Measurements from ENCODE around the gene MT1A. TPM values are rescaled to one million over a fixed set of nuclear protein-coding genes. Genes with fewer than 3 reads are reported as not detected.

Gene MT1A
- total RNA-seq, 1 experiment from 2014 or later = 2.8 TPM

DNA sequence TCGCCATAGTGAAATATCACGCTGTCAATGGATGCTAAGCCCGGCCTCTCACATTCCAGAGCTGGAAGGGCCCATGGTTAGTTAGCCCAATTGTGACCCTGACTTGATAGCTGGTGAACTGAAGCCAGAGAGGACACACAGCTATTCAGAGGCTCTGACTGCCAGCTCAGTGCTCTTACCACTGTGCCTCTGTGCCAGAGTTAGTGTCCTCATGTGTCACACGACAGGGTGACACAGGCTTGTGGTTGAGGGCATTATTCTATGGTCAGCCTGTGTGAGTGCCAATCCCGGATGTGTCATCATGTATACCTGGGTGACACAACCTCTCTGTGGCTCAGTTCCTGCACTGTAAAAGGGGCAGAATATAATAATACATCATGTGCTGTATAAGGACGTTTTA, 41.4 kb downstream of the MT1A start (continued):
- TF ChIP-seq TCF7 (CRISPR knock-in tag; IDR thresholded peaks at IDR 0.05; ENCODE audit: low read depth) (no peak), ETV6 (CRISPR knock-in tag; IDR thresholded peaks at IDR 0.05) (no peak), ZNF138 (CRISPR knock-in tag; conservative IDR thresholded peaks at IDR 0.05) (no peak), ZNF232 (CRISPR knock-in tag; IDR thresholded peaks at IDR 0.05) (no peak), ATF1 (CRISPR knock-in tag; IDR thresholded peaks at IDR 0.05) (no peak)
- TF ChIP-seq, protein P1, sequence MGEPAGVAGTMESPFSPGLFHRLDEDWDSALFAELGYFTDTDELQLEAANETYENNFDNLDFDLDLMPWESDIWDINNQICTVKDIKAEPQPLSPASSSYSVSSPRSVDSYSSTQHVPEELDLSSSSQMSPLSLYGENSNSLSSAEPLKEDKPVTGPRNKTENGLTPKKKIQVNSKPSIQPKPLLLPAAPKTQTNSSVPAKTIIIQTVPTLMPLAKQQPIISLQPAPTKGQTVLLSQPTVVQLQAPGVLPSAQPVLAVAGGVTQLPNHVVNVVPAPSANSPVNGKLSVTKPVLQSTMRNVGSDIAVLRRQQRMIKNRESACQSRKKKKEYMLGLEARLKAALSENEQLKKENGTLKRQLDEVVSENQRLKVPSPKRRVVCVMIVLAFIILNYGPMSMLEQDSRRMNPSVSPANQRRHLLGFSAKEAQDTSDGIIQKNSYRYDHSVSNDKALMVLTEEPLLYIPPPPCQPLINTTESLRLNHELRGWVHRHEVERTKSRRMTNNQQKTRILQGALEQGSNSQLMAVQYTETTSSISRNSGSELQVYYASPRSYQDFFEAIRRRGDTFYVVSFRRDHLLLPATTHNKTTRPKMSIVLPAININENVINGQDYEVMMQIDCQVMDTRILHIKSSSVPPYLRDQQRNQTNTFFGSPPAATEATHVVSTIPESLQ (CRISPR knock-in tag; IDR thresholded peaks at IDR 0.05) = no peak
- TF ChIP-seq, protein P2, sequence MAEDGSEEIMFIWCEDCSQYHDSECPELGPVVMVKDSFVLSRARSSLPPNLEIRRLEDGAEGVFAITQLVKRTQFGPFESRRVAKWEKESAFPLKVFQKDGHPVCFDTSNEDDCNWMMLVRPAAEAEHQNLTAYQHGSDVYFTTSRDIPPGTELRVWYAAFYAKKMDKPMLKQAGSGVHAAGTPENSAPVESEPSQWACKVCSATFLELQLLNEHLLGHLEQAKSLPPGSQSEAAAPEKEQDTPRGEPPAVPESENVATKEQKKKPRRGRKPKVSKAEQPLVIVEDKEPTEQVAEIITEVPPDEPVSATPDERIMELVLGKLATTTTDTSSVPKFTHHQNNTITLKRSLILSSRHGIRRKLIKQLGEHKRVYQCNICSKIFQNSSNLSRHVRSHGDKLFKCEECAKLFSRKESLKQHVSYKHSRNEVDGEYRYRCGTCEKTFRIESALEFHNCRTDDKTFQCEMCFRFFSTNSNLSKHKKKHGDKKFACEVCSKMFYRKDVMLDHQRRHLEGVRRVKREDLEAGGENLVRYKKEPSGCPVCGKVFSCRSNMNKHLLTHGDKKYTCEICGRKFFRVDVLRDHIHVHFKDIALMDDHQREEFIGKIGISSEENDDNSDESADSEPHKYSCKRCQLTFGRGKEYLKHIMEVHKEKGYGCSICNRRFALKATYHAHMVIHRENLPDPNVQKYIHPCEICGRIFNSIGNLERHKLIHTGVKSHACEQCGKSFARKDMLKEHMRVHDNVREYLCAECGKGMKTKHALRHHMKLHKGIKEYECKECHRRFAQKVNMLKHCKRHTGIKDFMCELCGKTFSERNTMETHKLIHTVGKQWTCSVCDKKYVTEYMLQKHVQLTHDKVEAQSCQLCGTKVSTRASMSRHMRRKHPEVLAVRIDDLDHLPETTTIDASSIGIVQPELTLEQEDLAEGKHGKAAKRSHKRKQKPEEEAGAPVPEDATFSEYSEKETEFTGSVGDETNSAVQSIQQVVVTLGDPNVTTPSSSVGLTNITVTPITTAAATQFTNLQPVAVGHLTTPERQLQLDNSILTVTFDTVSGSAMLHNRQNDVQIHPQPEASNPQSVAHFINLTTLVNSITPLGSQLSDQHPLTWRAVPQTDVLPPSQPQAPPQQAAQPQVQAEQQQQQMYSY (CRISPR knock-in tag; IDR thresholded peaks at IDR 0.05) = no peak
- TF ChIP-seq, protein P3, sequence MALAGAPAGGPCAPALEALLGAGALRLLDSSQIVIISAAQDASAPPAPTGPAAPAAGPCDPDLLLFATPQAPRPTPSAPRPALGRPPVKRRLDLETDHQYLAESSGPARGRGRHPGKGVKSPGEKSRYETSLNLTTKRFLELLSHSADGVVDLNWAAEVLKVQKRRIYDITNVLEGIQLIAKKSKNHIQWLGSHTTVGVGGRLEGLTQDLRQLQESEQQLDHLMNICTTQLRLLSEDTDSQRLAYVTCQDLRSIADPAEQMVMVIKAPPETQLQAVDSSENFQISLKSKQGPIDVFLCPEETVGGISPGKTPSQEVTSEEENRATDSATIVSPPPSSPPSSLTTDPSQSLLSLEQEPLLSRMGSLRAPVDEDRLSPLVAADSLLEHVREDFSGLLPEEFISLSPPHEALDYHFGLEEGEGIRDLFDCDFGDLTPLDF (CRISPR knock-in tag; IDR thresholded peaks at IDR 0.05) = no peak

DNA sequence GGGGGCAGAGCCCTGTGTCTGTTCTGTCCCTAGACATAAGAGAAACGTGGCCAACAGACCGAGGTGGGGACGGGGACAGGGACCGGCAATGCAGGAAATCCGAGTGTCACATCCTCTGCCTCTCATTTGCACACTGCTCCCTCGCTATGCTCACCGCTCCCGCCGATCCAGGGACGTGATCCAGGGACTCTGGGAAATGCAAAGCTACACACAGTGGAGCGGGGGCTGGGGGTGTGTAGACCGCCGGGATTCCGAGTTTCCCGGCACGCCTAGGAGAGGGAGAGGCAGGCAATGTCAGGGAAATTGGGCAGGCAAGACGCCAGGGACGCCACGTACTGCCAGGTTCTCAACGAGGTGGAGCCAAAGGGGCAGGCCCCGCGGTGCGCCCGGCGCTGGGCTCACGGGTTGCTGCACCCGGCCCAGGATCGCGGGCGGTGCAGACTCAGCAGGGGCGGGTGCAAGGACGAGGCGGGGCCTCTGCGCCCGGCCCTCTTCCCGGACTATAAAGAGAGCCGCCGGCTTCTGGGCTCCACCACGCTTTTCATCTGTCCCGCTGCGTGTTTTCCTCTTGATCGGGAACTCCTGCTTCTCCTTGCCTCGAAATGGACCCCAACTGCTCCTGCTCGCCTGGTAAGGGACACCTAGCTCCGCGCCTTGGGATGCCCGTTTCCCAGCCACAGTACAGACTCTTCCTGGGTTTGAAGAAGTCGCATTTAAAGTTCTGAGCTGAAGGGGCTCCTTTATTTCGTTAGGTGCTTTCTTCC, 43.7 kb downstream of the MT1A start, which contains the start of gene MT1X:
MT1X (plus strand) TSS at position 532 of the 764 bp plus-strand sequence; CDS start at position 603, 71 bp downstream.
- DNase-seq (ENCODE audit: low spot score) (peak; percentile 85), ATAC-seq (peak; percentile 89)
- Mint-ChIP-seq H3K9me3 (peaks cover 11% of the 10 kb centered on the region), H3K4me3 (peak within 1 kb of the TSS; percentile 88), H3K27ac (peak within 1 kb of the TSS; percentile 75), H3K4me1 (peaks cover 42% of the 10 kb centered on the region), H3K27me3 (ENCODE audit: low read depth) (peaks cover 17% of the 10 kb centered on the region), H3K36me3 (peaks cover 30% of the 10 kb centered on the region)
- CTCF ChIA-PET = interaction anchor here (0.6 to 2.5 kb wide), 3 partner anchors 19 to 645 kb away, joined by 3 to 26 read pairs (median 4); no protein-coding TSS in a partner anchor
- POLR2A ChIA-PET = interaction anchor here (0.7 to 4.4 kb wide), 7 partner anchors 14 to 74 kb away, joined by 4 to 44 read pairs (median 6); partner anchors contain the start of genes MT1E, MT1F, MT1G and MT1H
- TF ChIP-seq MXD4 (CRISPR knock-in tag; IDR thresholded peaks at IDR 0.05; ENCODE audit: borderline replicate concordance) (no peak), ATF1 (CRISPR knock-in tag; IDR thresholded peaks at IDR 0.05) (no peak), JUN (CRISPR knock-in tag; IDR thresholded peaks at IDR 0.05) (no peak; the same call in 1 of the 2 replicates), SP1 (CRISPR knock-in tag; conservative IDR thresholded peaks at IDR 0.05) (0 out of 2 replicates have a peak, but pooled peaks have one; percentile 48), ETV6 (CRISPR knock-in tag; IDR thresholded peaks at IDR 0.05) (peak; percentile 40; the same call in 1 of the 2 replicates)
- TF ChIP-seq, protein P4, sequence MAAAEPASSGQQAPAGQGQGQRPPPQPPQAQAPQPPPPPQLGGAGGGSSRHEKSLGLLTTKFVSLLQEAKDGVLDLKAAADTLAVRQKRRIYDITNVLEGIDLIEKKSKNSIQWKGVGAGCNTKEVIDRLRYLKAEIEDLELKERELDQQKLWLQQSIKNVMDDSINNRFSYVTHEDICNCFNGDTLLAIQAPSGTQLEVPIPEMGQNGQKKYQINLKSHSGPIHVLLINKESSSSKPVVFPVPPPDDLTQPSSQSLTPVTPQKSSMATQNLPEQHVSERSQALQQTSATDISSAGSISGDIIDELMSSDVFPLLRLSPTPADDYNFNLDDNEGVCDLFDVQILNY (CRISPR knock-in tag; IDR thresholded peaks at IDR 0.05) = peak; percentile 86; the same call in 1 of the 2 replicates
- TF ChIP-seq, protein P5, sequence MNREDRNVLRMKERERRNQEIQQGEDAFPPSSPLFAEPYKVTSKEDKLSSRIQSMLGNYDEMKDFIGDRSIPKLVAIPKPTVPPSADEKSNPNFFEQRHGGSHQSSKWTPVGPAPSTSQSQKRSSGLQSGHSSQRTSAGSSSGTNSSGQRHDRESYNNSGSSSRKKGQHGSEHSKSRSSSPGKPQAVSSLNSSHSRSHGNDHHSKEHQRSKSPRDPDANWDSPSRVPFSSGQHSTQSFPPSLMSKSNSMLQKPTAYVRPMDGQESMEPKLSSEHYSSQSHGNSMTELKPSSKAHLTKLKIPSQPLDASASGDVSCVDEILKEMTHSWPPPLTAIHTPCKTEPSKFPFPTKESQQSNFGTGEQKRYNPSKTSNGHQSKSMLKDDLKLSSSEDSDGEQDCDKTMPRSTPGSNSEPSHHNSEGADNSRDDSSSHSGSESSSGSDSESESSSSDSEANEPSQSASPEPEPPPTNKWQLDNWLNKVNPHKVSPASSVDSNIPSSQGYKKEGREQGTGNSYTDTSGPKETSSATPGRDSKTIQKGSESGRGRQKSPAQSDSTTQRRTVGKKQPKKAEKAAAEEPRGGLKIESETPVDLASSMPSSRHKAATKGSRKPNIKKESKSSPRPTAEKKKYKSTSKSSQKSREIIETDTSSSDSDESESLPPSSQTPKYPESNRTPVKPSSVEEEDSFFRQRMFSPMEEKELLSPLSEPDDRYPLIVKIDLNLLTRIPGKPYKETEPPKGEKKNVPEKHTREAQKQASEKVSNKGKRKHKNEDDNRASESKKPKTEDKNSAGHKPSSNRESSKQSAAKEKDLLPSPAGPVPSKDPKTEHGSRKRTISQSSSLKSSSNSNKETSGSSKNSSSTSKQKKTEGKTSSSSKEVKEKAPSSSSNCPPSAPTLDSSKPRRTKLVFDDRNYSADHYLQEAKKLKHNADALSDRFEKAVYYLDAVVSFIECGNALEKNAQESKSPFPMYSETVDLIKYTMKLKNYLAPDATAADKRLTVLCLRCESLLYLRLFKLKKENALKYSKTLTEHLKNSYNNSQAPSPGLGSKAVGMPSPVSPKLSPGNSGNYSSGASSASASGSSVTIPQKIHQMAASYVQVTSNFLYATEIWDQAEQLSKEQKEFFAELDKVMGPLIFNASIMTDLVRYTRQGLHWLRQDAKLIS (CRISPR knock-in tag; IDR thresholded peaks at IDR 0.05; ENCODE audit: borderline replicate concordance) = no peak; the same call in 1 of the 2 replicates
- TF ChIP-seq, protein P3 (CRISPR knock-in tag; IDR thresholded peaks at IDR 0.05) = 0 out of 2 replicates have a peak, but pooled peaks have one; percentile 11
- TF ChIP-seq, protein P6, sequence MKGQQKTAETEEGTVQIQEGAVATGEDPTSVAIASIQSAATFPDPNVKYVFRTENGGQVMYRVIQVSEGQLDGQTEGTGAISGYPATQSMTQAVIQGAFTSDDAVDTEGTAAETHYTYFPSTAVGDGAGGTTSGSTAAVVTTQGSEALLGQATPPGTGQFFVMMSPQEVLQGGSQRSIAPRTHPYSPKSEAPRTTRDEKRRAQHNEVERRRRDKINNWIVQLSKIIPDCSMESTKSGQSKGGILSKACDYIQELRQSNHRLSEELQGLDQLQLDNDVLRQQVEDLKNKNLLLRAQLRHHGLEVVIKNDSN (CRISPR knock-in tag; IDR thresholded peaks at IDR 0.05) = peak; percentile 34; the same call in 1 of the 2 replicates
- TF ChIP-seq, protein P2 (CRISPR knock-in tag; IDR thresholded peaks at IDR 0.05) = peak; percentile 54; the same call in 1 of the 2 replicates
